IgD-negative memory B cell (primary cell): ENCODE measurements around the gene SH3BP5. TPM values are rescaled to one million over a fixed set of nuclear protein-coding genes. Genes with fewer than 3 reads are reported as not detected.

Experiments used
- H3K27ac Mint-ChIP-seq, 3 donors: one replicate each; pipeline ENCODE4 v1.8.0; 2020 to 2022; ENCODE audit warnings: mild to moderate bottlenecking in 3 of 3, mixed read lengths in 3 of 3, moderate library complexity in 1 of 3
- H3K27me3 Mint-ChIP-seq: one replicate; pipeline ENCODE4 v1.8.0; 2021; ENCODE audit warnings: mixed read lengths
- H3K36me3 Mint-ChIP-seq: one replicate; pipeline ENCODE4 v1.8.0; 2020; ENCODE audit warnings: mild to moderate bottlenecking, mixed read lengths
- H3K4me1 Mint-ChIP-seq, 3 donors: one replicate each; pipeline ENCODE4 v1.8.0; 2020 to 2022; ENCODE audit warnings: mixed read lengths in 3 of 3, mild to moderate bottlenecking in 1 of 3
- H3K4me3 Mint-ChIP-seq, 4 donors: one replicate each; pipeline ENCODE4 v1.8.0; 2020 to 2022; ENCODE audit warnings: mild to moderate bottlenecking in 4 of 4, mixed read lengths in 4 of 4, moderate library complexity in 3 of 4
- H3K9me3 Mint-ChIP-seq, 3 donors: one replicate each; pipeline ENCODE4 v1.8.0; 2020 to 2021; ENCODE audit warnings: mixed read lengths in 3 of 3, mild to moderate bottlenecking in 1 of 3
- polyA plus RNA-seq: library from polyadenylated mRNA; unstranded; fragments of 300-500 nt; fragmentation: Illumina TruSeq; gene quantifications from one replicate; pipeline ENCODE4 v1.2.3, GENCODE V29; 2021

Gene SH3BP5
- polyA plus RNA-seq, 1 donor from 2014 or later = 117 TPM

DNA sequence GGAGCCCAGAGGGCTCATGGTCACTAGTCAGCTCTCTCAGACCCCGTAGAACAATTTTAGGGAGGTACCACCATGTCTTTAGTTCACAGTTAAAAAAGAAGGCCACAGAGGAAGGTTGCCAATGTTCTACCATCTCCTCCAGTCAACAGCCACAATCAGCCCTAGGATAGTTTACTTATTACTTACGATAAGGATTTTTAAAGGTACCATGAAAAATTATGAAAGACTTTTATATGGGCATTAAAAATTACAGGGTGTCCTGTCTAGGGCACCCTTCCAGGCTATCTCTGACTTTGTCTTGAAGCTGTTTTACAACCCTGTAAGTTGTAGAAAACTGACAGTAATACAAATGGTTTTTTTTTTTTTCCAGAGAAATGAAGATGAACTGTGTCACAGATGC, 68.5 kb downstream of the SH3BP5 start:
- no peak overlapping the region for H3K27ac Mint-ChIP-seq
- H3K36me3 Mint-ChIP-seq = no peaks in the 10 kb centered on the region
- H3K9me3 Mint-ChIP-seq = no peaks in the 10 kb centered on the region
- peaks cover 19 to 34% (median 25%) of the 10 kb centered on the region in 3 donors for H3K4me1 Mint-ChIP-seq
- no peak overlapping the region for H3K4me3 Mint-ChIP-seq
- no peaks in the 10 kb centered on the region for H3K27me3 Mint-ChIP-seq

GRCh38 chr3:15263120-15263519, 69.3 kb downstream of the SH3BP5 start:
- H3K27me3 Mint-ChIP-seq = no peaks in the 10 kb centered on the region
- H3K36me3 Mint-ChIP-seq = no peaks in the 10 kb centered on the region
- no peak overlapping the region for H3K4me3 Mint-ChIP-seq
- no peak overlapping the region for H3K27ac Mint-ChIP-seq
- H3K9me3 Mint-ChIP-seq = no peaks in the 10 kb centered on the region
- H3K4me1 Mint-ChIP-seq = peaks cover 19 to 35% (median 19%) of the 10 kb centered on the region in 3 donors

- Mint-ChIP-seq H3K4me1 (peaks cover 11 to 40% (median 19%) of the 10 kb centered on the region in 3 donors), H3K27ac (peak overlapping the region in 1 of 3 donors; percentile 70)
Observed at GRCh38 chr3:15262021-15262420, 70.4 kb downstream of the SH3BP5 start.

GRCh38 chr3:15261274-15261673, 71.1 kb downstream of the SH3BP5 start:
- Mint-ChIP-seq H3K9me3 (no peaks in the 10 kb centered on the region), H3K4me1 (peaks cover 10 to 40% (median 18%) of the 10 kb centered on the region in 3 donors), H3K27me3 (no peaks in the 10 kb centered on the region), H3K27ac (peak overlapping the region; percentile 27 to 80 (median 70)), H3K4me3 (no peak overlapping the region), H3K36me3 (peaks cover 5% of the 10 kb centered on the region)

More at GRCh38 chr3:15262021-15262420, 70.4 kb downstream of the SH3BP5 start:
- H3K9me3 Mint-ChIP-seq = no peaks in the 10 kb centered on the region
- H3K36me3 Mint-ChIP-seq = peaks cover 5% of the 10 kb centered on the region
- H3K4me3 Mint-ChIP-seq = no peak overlapping the region
- no peaks in the 10 kb centered on the region for H3K27me3 Mint-ChIP-seq

DNA sequence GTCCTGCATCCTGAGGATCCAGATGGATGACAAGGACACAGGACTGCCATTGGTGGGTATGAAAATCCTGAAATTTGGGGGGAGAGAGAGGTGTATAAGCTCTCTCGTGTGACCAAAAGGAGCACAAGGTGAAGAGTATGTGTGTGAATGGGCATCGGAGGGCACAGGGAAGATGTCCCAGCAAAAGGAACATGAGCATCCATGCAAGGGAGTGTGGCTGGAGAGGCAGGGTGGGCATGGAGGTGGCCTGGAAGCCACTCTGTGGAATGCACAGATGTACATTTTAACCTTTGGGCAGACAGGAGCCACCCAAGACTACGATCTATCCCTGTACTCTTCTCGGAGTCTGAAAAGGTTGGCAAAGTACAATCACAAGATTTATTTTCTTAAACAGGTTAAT, 71.9 kb downstream of the SH3BP5 start:
- H3K9me3 Mint-ChIP-seq = no peaks in the 10 kb centered on the region
- no peak overlapping the region for H3K4me3 Mint-ChIP-seq
- peak overlapping the region; percentile 27 to 78 (median 70) for H3K27ac Mint-ChIP-seq
- peaks cover 10 to 40% (median 16%) of the 10 kb centered on the region in 3 donors for H3K4me1 Mint-ChIP-seq
- no peaks in the 10 kb centered on the region for H3K27me3 Mint-ChIP-seq
- H3K36me3 Mint-ChIP-seq = peaks cover 5% of the 10 kb centered on the region

GRCh38 chr3:15258720-15259119, 73.7 kb downstream of the SH3BP5 start:
- Mint-ChIP-seq H3K27me3 (no peaks in the 10 kb centered on the region), H3K4me3 (peak overlapping the region in 1 of 4 donors; percentile 8), H3K27ac (peak overlapping the region in 1 of 3 donors; percentile 68), H3K9me3 (no peaks in the 10 kb centered on the region), H3K4me1 (peaks cover 4 to 22% (median 5%) of the 10 kb centered on the region in 3 donors), H3K36me3 (peaks cover 5% of the 10 kb centered on the region)

DNA sequence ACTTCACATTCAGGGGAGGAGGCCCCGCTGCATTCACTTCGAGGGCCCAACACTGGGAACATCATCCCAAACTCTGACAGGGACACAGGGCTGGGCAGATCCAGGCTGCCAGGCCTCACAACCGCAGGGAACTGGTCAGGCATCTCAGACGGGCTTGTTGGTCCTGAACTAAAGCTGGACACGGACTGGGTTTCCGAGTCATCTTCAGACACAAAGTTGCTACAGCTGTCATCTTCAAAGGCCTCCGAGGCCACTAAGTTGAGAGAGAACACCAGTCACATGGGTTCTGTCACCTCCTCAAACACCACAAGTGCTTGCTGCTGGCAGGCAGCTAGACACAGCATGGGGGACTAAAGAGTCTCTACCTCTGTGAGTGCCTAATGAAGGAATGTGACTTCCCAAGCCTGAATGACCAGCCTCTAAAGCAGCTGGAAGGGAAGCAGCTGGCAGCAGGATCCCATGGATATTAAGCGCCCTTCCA, 75.5 kb downstream of the SH3BP5 start:
- Mint-ChIP-seq H3K4me3 (peak overlapping the region in 1 of 4 donors; percentile 33), H3K27me3 (no peaks in the 10 kb centered on the region), H3K36me3 (peaks cover 5% of the 10 kb centered on the region), H3K27ac (peak overlapping the region in 1 of 3 donors; percentile 68), H3K4me1 (peaks cover 4 to 21% (median 4%) of the 10 kb centered on the region in 3 donors), H3K9me3 (no peaks in the 10 kb centered on the region)

DNA sequence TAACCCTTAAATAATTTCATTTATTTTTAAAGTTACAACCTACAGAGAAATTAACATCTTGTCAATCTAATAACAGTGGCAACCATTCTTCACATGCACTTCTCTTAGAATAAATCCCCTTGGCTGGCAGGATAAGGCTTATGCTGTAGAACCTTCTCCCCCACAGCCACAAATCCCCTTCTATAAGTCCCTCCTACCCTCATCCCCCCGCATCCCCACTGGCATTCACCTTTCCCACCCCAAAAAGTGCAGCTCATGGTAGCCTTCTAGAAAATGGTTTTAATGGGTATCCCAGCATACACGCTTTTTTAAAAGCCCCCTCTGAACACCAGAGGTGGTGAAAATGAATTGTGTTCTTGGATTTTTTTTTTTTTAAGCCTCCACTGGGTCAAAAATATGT, 77.2 kb downstream of the SH3BP5 start:
- Mint-ChIP-seq H3K27ac (peak overlapping the region; percentile 35 to 91 (median 90)), H3K9me3 (no peaks in the 10 kb centered on the region), H3K36me3 (peaks cover 5% of the 10 kb centered on the region), H3K4me3 (no peak overlapping the region), H3K4me1 (peaks cover 4 to 15% (median 6%) of the 10 kb centered on the region in 3 donors), H3K27me3 (no peaks in the 10 kb centered on the region)

GRCh38 chr3:15253023-15253697, 79.2 kb downstream of the SH3BP5 start:
- H3K9me3 Mint-ChIP-seq = no peaks in the 10 kb centered on the region
- no peaks in the 10 kb centered on the region for H3K27me3 Mint-ChIP-seq
- H3K4me1 Mint-ChIP-seq = peaks cover 4 to 10% (median 6%) of the 10 kb centered on the region in 3 donors
- H3K36me3 Mint-ChIP-seq = peaks cover 5% of the 10 kb centered on the region
- no peak overlapping the region for H3K4me3 Mint-ChIP-seq
- peak overlapping the region; percentile 3 to 78 (median 52) for H3K27ac Mint-ChIP-seq

DNA sequence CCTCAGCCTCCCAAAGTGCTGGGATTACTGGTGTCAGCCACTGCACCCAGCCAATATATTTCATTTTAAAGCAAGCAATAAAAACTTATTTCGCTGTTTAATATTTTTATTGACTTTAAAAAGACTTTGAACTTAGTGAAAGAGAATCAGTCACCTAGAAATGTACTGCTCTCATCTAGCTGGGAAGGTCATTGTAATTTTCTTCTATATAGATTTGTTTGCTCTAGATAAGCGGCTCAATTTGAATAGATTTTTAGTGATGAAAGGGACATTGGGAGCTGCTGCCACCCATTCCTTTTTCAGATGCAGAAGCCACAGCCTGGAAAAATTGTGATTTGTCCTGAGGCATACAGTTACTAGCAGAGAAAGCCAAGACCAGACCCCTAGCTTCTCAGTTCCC, 86.2 kb downstream of the SH3BP5 start:
- no peaks in the 10 kb centered on the region for H3K9me3 Mint-ChIP-seq
- no peak overlapping the region for H3K4me3 Mint-ChIP-seq
- peak overlapping the region; percentile 1 to 80 (median 28) for H3K27ac Mint-ChIP-seq
- peaks cover 0 to 4% (median 0%) of the 10 kb centered on the region in 3 donors for H3K4me1 Mint-ChIP-seq
- no peaks in the 10 kb centered on the region for H3K27me3 Mint-ChIP-seq
- peaks cover 12% of the 10 kb centered on the region for H3K36me3 Mint-ChIP-seq

- H3K36me3 Mint-ChIP-seq = peaks cover 12% of the 10 kb centered on the region
- peaks cover 0 to 4% (median 0%) of the 10 kb centered on the region in 3 donors for H3K4me1 Mint-ChIP-seq
- no peak overlapping the region for H3K4me3 Mint-ChIP-seq
- H3K9me3 Mint-ChIP-seq = no peaks in the 10 kb centered on the region
- peak overlapping the region in 1 of 3 donors; percentile 44 for H3K27ac Mint-ChIP-seq
- H3K27me3 Mint-ChIP-seq = no peaks in the 10 kb centered on the region
Observed at GRCh38 chr3:15243822-15244482, 88.4 kb downstream of the SH3BP5 start.

DNA sequence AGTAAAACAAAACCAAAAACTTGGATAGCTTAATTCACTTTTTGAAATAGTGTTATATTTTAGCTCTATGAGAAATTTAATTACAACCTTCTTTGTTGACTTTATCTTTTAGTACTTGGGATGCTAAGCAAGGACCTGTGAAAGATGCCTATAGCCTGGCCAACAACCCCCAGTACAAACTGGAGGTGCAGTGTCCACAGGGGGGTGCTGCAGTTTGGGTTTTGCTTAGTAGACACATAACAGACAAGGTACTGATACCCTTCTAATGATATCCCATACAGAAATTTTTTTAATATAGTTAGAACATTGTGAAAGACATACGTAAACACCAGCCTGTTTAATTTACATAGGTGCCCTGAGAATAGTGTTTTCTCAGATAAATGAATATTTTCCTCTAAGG, 91.0 kb downstream of the SH3BP5 start:
- no peaks in the 10 kb centered on the region for H3K9me3 Mint-ChIP-seq
- no peak overlapping the region for H3K27ac Mint-ChIP-seq
- H3K27me3 Mint-ChIP-seq = no peaks in the 10 kb centered on the region
- H3K4me1 Mint-ChIP-seq = peaks cover 0 to 4% (median 0%) of the 10 kb centered on the region in 3 donors
- H3K36me3 Mint-ChIP-seq = peaks cover 7% of the 10 kb centered on the region
- H3K4me3 Mint-ChIP-seq = no peak overlapping the region

DNA sequence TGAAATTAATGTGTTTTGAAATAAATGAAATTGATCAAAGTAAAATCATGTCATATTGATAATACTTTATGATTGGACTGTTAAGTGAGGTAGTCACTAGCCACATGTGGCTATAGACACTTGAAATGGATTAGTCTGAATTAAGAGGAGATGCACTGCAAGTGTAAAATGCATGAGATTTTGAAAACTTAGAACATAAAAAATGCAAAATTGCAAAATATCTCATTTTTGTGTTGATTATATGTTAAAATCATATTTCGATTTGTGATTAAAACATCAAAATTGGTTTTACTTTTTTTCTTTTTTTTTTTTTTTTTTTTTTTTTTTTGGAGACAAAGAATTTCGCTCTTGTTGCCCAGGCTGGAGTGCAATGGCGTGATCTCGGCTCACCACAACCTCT, 103.1 kb downstream of the SH3BP5 start:
- H3K4me1 Mint-ChIP-seq = no peaks in the 10 kb centered on the region
- no peaks in the 10 kb centered on the region for H3K9me3 Mint-ChIP-seq
- H3K27ac Mint-ChIP-seq = no peak overlapping the region
- no peak overlapping the region for H3K4me3 Mint-ChIP-seq
- H3K36me3 Mint-ChIP-seq = no peaks in the 10 kb centered on the region
- no peaks in the 10 kb centered on the region for H3K27me3 Mint-ChIP-seq

- Mint-ChIP-seq H3K27ac (no peak overlapping the region), H3K36me3 (no peaks in the 10 kb centered on the region), H3K4me1 (no peaks in the 10 kb centered on the region), H3K4me3 (no peak overlapping the region), H3K9me3 (no peaks in the 10 kb centered on the region), H3K27me3 (no peaks in the 10 kb centered on the region)
Observed at GRCh38 chr3:15228147-15228546, 104.2 kb downstream of the SH3BP5 start.

- Mint-ChIP-seq H3K9me3 (no peaks in the 10 kb centered on the region), H3K27me3 (no peaks in the 10 kb centered on the region), H3K4me1 (peaks cover 0 to 7% (median 0%) of the 10 kb centered on the region in 3 donors), H3K27ac (no peak overlapping the region), H3K4me3 (no peak overlapping the region), H3K36me3 (peaks cover 5% of the 10 kb centered on the region)
Observed at GRCh38 chr3:15223685-15224572, 108.5 kb downstream of the SH3BP5 start.
